Astrocyte of the spinal cord (primary cell): ENCODE results near the gene SPAG6.

Experiments used
- DNase-seq: peaks from one replicate; pipeline ENCODE4 v3.0.0; 2011; ENCODE audit warnings: low read depth, low spot score
- H3K4me3 ChIP-seq: 2 replicates; pipeline ENCODE4 v1.5.1; 2011; ENCODE audit warnings: low read depth, mild to moderate bottlenecking, low read length, moderate library complexity
- in situ Hi-C: cut with HindIII; loops from 2 replicates; pipeline ENCODE4 v1.10.0; 2017; ENCODE audit warnings: low sequenced_read_pairs
- TF ChIP-seq, protein P1 (sequence below): IDR thresholded peaks from 2 replicates; pipeline ENCODE4 v1.5.1; 2012; ENCODE audit warnings: low read depth, mild to moderate bottlenecking, low read length, inconsistent platforms

Gene SPAG6

DNA sequence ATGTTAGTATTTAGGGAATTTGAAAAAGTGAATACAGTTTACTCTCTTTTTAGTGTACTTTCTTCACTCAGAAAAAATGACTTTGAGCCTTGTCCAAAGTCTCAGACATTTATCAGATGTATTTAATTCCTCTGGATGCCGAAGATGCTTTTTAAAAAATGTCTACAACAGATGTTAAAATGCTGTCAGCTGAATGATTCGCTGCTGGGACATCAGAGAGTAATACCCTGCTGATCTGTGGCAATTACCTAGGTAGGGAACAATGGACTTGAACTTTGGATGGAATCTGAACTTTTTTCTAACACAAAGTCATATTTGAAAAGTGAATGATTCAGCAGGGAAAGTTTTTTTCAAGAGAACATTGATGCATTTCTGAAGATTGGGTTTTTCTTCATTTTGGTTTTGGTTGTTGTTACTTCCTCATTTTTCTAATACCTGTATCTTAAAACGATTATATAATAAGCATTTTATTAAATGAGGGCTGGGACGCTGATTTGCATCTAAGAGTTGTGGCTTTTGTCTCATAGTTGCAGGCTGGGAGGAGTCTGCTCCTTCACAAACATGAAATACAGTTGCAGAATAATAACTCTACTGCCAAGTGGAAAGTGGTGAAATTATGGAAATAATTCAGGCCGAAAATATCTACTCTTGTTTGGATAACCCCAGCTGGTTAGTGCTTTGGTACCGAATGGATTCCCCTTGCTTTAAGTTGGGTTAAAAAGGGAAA is 98.0 kb downstream of the SPAG6 start:
- no peak for DNase-seq
- TF ChIP-seq, protein P1, sequence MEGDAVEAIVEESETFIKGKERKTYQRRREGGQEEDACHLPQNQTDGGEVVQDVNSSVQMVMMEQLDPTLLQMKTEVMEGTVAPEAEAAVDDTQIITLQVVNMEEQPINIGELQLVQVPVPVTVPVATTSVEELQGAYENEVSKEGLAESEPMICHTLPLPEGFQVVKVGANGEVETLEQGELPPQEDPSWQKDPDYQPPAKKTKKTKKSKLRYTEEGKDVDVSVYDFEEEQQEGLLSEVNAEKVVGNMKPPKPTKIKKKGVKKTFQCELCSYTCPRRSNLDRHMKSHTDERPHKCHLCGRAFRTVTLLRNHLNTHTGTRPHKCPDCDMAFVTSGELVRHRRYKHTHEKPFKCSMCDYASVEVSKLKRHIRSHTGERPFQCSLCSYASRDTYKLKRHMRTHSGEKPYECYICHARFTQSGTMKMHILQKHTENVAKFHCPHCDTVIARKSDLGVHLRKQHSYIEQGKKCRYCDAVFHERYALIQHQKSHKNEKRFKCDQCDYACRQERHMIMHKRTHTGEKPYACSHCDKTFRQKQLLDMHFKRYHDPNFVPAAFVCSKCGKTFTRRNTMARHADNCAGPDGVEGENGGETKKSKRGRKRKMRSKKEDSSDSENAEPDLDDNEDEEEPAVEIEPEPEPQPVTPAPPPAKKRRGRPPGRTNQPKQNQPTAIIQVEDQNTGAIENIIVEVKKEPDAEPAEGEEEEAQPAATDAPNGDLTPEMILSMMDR, result no peak
- in situ Hi-C loops, result no loop called here
- H3K4me3 ChIP-seq, result no peak overlapping the region

- DNase-seq, result no peak
- in situ Hi-C loops, result no loop called here
- H3K4me3 ChIP-seq, result no peak overlapping the region
- TF ChIP-seq, protein P1, result no peak
These were observed 99.0 kb downstream of the SPAG6 start for GRCh38 chr10:22444219-22444788.

DNA sequence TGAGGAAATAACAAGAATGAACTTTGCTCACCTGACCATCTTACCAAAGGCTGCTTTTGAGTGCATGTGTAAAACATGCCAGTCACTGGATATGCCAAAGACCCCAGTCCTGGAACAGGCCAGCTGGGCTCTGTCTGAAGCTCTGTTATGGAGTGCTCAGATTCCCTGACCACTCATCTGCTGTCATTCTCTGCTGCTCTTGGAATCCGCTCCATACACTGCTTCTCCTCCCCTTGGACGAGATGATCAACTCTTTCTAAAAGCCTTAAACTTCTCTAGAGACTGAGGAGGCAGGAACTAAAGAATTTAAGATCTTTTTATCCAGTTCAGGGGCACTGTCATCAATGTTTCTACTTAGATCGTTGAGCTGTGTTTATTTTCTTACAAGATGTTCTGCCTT is 100.2 kb downstream of the SPAG6 start:
- in situ Hi-C loops, result no loop called here
- DNase-seq, result no peak
- TF ChIP-seq, protein P1, result no peak
- H3K4me3 ChIP-seq, result no peak overlapping the region

GRCh38 chr10:22447068-22447467 is 101.8 kb downstream of the SPAG6 start:
- H3K4me3 ChIP-seq, result no peak overlapping the region
- in situ Hi-C loops, result no loop called here
- TF ChIP-seq, protein P1, result no peak
- DNase-seq, result no peak

GRCh38 chr10:22451346-22451745 is 106.0 kb downstream of the SPAG6 start:
- in situ Hi-C loops, result no loop called here
- DNase-seq, result no peak
- no peak overlapping the region for H3K4me3 ChIP-seq
- TF ChIP-seq, protein P1, result no peak

- TF ChIP-seq, protein P1, result no peak
- no peak overlapping the region for H3K4me3 ChIP-seq
- no peak for DNase-seq
- in situ Hi-C loops, result no loop called here
These were observed 108.0 kb downstream of the SPAG6 start for GRCh38 chr10:22453320-22453719.
